Measurements from ENCODE around the gene HSF4.

Gene HSF4

DNA sequence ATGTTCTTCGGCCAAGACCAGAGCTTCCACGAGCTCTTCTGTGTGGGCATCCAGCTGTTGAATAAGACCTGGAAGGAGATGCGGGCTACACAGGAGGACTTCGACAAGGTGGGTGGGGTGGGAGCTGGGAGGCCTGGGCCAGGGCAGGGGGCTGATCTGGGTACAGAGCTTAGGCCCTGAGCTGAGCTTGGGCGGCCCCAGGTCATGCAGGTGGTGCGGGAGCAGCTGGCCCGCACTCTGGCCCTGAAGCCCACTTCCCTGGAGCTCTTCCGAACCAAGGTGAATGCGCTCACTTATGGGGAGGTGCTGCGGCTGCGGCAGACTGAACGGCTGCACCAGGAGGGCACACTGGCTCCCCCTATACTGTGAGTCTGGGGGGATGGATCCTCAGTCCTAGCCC is 37.9 kb downstream of the HSF4 start:
- no peak overlapping the region for H3K27ac ChIP-seq (replicated peaks)
- TF ChIP-seq SPI1 (IDR thresholded peaks at IDR 0.05; ENCODE audit: borderline replicate concordance, low read depth): no peak
- TF ChIP-seq, protein P1, sequence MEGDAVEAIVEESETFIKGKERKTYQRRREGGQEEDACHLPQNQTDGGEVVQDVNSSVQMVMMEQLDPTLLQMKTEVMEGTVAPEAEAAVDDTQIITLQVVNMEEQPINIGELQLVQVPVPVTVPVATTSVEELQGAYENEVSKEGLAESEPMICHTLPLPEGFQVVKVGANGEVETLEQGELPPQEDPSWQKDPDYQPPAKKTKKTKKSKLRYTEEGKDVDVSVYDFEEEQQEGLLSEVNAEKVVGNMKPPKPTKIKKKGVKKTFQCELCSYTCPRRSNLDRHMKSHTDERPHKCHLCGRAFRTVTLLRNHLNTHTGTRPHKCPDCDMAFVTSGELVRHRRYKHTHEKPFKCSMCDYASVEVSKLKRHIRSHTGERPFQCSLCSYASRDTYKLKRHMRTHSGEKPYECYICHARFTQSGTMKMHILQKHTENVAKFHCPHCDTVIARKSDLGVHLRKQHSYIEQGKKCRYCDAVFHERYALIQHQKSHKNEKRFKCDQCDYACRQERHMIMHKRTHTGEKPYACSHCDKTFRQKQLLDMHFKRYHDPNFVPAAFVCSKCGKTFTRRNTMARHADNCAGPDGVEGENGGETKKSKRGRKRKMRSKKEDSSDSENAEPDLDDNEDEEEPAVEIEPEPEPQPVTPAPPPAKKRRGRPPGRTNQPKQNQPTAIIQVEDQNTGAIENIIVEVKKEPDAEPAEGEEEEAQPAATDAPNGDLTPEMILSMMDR (IDR thresholded peaks at IDR 0.05; ENCODE audit: insufficient read depth, low read length): no peak
- no peak for TF ChIP-seq POLR2AphosphoS5 (IDR thresholded peaks at IDR 0.05; ENCODE audit: low read depth)
- TF ChIP-seq, protein P2, sequence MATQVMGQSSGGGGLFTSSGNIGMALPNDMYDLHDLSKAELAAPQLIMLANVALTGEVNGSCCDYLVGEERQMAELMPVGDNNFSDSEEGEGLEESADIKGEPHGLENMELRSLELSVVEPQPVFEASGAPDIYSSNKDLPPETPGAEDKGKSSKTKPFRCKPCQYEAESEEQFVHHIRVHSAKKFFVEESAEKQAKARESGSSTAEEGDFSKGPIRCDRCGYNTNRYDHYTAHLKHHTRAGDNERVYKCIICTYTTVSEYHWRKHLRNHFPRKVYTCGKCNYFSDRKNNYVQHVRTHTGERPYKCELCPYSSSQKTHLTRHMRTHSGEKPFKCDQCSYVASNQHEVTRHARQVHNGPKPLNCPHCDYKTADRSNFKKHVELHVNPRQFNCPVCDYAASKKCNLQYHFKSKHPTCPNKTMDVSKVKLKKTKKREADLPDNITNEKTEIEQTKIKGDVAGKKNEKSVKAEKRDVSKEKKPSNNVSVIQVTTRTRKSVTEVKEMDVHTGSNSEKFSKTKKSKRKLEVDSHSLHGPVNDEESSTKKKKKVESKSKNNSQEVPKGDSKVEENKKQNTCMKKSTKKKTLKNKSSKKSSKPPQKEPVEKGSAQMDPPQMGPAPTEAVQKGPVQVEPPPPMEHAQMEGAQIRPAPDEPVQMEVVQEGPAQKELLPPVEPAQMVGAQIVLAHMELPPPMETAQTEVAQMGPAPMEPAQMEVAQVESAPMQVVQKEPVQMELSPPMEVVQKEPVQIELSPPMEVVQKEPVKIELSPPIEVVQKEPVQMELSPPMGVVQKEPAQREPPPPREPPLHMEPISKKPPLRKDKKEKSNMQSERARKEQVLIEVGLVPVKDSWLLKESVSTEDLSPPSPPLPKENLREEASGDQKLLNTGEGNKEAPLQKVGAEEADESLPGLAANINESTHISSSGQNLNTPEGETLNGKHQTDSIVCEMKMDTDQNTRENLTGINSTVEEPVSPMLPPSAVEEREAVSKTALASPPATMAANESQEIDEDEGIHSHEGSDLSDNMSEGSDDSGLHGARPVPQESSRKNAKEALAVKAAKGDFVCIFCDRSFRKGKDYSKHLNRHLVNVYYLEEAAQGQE (IDR thresholded peaks at IDR 0.05; ENCODE audit: insufficient replicate concordance, low read depth): no peak
- no peak for TF ChIP-seq GABPA (IDR thresholded peaks at IDR 0.05; ENCODE audit: low read depth)
- H3K4me3 ChIP-seq (replicated peaks; ENCODE audit: insufficient read depth, low read length): no peak overlapping the region
- DNase-seq (ENCODE audit: low read depth in 1 of 2, low spot score in 1 of 2): no peak
- no peaks in the 10 kb centered on the region for H3K27me3 ChIP-seq (ENCODE audit: insufficient read depth, poor library complexity, severe bottlenecking)

DNA sequence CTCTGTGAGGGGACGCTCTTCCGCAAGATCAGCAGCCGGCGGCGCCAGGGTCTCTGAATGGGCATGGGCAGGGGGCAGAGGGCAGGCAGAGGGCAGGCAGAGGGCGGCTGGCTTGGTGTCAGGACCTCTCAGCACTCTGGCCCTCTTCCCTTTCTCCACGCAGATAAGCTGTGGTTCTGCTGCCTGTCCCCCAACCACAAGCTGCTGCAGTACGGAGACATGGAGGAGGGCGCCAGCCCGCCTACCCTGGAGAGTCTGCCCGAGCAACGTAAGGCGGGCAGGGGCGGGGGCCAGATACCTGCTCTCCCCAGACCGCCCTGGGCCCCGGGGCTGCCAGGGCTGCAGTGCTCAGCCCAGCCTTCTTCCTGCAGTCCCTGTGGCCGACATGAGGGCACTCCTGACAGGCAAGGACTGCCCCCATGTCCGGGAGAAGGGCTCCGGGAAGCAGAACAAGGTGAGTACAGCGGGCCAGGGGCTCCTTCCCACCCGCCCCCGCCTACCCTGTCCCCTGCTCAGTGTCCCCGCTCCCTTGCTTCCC is 38.5 kb downstream of the HSF4 start:
- Histone ChIP-seq H3K27ac (replicated peaks) (no peak overlapping the region), H3K4me3 (replicated peaks; ENCODE audit: insufficient read depth, low read length) (no peak overlapping the region), H3K27me3 (ENCODE audit: insufficient read depth, poor library complexity, severe bottlenecking) (no peaks in the 10 kb centered on the region)
- no peak for DNase-seq (ENCODE audit: low read depth in 1 of 2, low spot score in 1 of 2)
- TF ChIP-seq POLR2AphosphoS5 (IDR thresholded peaks at IDR 0.05; ENCODE audit: low read depth) (no peak), GABPA (IDR thresholded peaks at IDR 0.05; ENCODE audit: low read depth) (no peak), SPI1 (IDR thresholded peaks at IDR 0.05; ENCODE audit: borderline replicate concordance, low read depth) (no peak)
- TF ChIP-seq, protein P2 (IDR thresholded peaks at IDR 0.05; ENCODE audit: insufficient replicate concordance, low read depth): no peak
- TF ChIP-seq, protein P1 (IDR thresholded peaks at IDR 0.05; ENCODE audit: insufficient read depth, low read length): no peak

DNA sequence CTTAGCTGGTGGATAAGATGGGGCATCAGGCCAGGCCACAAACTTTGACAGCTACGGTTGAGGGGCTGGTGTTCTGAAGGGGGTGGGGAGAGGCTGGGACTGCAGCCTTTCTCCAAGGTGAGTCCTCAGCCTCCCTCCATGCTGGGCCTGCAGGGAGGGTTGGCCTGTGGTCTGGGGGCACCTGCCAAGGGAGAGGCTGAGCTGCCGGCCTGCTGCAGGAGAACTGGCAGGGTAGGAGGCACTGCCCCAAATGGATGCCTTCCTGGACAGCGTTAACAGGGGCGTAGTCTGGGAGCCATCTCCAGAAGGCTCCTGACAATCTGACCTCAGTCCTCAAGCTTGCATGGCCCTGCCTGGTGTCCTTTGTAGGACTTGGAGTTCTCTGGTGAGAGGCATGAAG is 39.5 kb downstream of the HSF4 start:
- Histone ChIP-seq H3K27me3 (ENCODE audit: insufficient read depth, poor library complexity, severe bottlenecking) (no peaks in the 10 kb centered on the region), H3K4me3 (replicated peaks; ENCODE audit: insufficient read depth, low read length) (no peak overlapping the region), H3K27ac (replicated peaks) (no peak overlapping the region)
- DNase-seq (ENCODE audit: low read depth in 1 of 2, low spot score in 1 of 2): no peak
- TF ChIP-seq SPI1 (IDR thresholded peaks at IDR 0.05; ENCODE audit: borderline replicate concordance, low read depth) (no peak), POLR2AphosphoS5 (IDR thresholded peaks at IDR 0.05; ENCODE audit: low read depth) (no peak), GABPA (IDR thresholded peaks at IDR 0.05; ENCODE audit: low read depth) (no peak)
- TF ChIP-seq, protein P2 (IDR thresholded peaks at IDR 0.05; ENCODE audit: insufficient replicate concordance, low read depth): no peak
- TF ChIP-seq, protein P1 (IDR thresholded peaks at IDR 0.05; ENCODE audit: insufficient read depth, low read length): no peak
